GM12878 (cell line): ENCODE data around the gene ZNF154.

Source experiments
- BCLAF1 ChIP-seq: fragments of 450-650 bp; IDR thresholded peaks from 2 replicates; pipeline ENCODE4 v1.6.1; 2017; ENCODE audit warnings: antibody characterized with exemption, mild to moderate bottlenecking, moderate library complexity
- CREB1 ChIP-seq: IDR thresholded peaks from 2 replicates; pipeline ENCODE4 v1.6.1; 2012; ENCODE audit warnings: low read depth, mild to moderate bottlenecking, inconsistent platforms
- CTCF ChIP-seq, 3 experiments: IDR thresholded peaks in 2 of 3; conservative IDR thresholded peaks in 1 of 3; 2 replicates each; pipeline ENCODE4 v1.5.1; 2011; ENCODE audit warnings: low read depth in 3 of 3, low read length in 3 of 3, mild to moderate bottlenecking in 3 of 3, control low read depth in 2 of 3, moderate library complexity in 2 of 3, inconsistent platforms in 1 of 3, mixed read lengths in 1 of 3; ENCODE audit not compliant: control insufficient read depth in 2 of 3, insufficient read depth in 1 of 3; ENCODE audit errors: extremely low read depth in 1 of 3
- EZH2 ChIP-seq: IDR thresholded peaks from 2 replicates; pipeline ENCODE4 v1.6.1; 2012; ENCODE audit warnings: low read depth, mild to moderate bottlenecking, control low read depth, inconsistent platforms, low read length, borderline replicate concordance; ENCODE audit not compliant: control insufficient read depth
- FOXK2 ChIP-seq: fragments of 450-650 bp; IDR thresholded peaks from 2 replicates; pipeline ENCODE4 v1.6.1; 2017; ENCODE audit warnings: mild to moderate bottlenecking, moderate library complexity
- HCFC1 ChIP-seq: fragments of 150-350 bp; IDR thresholded peaks from 2 replicates; pipeline ENCODE4 v1.6.1; 2014; ENCODE audit warnings: low read length
- HDAC6 ChIP-seq: fragments of 200-600 bp; sonication (generic); IDR thresholded peaks from one replicate; pipeline ENCODE4 v1.8.0; 2017; ENCODE audit warnings: antibody characterized with exemption; ENCODE audit not compliant: unreplicated experiment
- NKRF ChIP-seq: fragments of 450-650 bp; conservative IDR thresholded peaks from 2 replicates; pipeline ENCODE4 v1.6.1; 2017; ENCODE audit warnings: mild to moderate bottlenecking, moderate library complexity
- POLR2A ChIP-seq: IDR thresholded peaks from 2 replicates; pipeline ENCODE4 v1.6.1; 2011; ENCODE audit warnings: low read depth, mild to moderate bottlenecking, low read length
- POLR2AphosphoS5 ChIP-seq: IDR thresholded peaks from 2 replicates; pipeline ENCODE4 v1.6.1; 2011; ENCODE audit warnings: mild to moderate bottlenecking, low read length, inconsistent platforms
- RAD21 ChIP-seq: IDR thresholded peaks from 2 replicates; pipeline ENCODE4 v1.6.1; 2011; ENCODE audit warnings: mild to moderate bottlenecking, low read depth, low read length, moderate library complexity; ENCODE audit not compliant: insufficient read depth
- STAT1 ChIP-seq: fragments of 450-650 bp; conservative IDR thresholded peaks from 2 replicates; pipeline ENCODE4 v1.6.1; 2014; ENCODE audit warnings: antibody characterized with exemption, mild to moderate bottlenecking
- TCF3 ChIP-seq: IDR thresholded peaks from 2 replicates; pipeline ENCODE4 v1.6.1; 2012; ENCODE audit warnings: low read depth, mild to moderate bottlenecking, low read length, borderline replicate concordance; ENCODE audit not compliant: insufficient read depth
- YY1 ChIP-seq: IDR thresholded peaks from 2 replicates; pipeline ENCODE4 v1.6.1; 2011; ENCODE audit warnings: low read depth, mild to moderate bottlenecking, low read length

GRCh38 chr19:57747472-57747807, 38.4 kb upstream of the ZNF154 start:
- TF ChIP-seq HCFC1 = no peak
- no peak for TF ChIP-seq BCLAF1
- no peak for TF ChIP-seq YY1
- TF ChIP-seq POLR2A = no peak
- TF ChIP-seq NKRF = no peak
- no peak for TF ChIP-seq STAT1
- TF ChIP-seq CTCF (IDR thresholded peaks at IDR 0.05 in 2 of 3, conservative IDR thresholded peaks at IDR 0.05 in 1 of 3; ENCODE audit: control insufficient read depth in 2 of 3, extremely low read depth in 1 of 3, insufficient read depth in 1 of 3, low read depth in 3 of 3, low read length in 3 of 3) = no peak
- TF ChIP-seq EZH2 = no peak
- no peak for TF ChIP-seq FOXK2
- TF ChIP-seq RAD21 = no peak
- no peak for TF ChIP-seq HDAC6
- no peak; the same call in 1 of the 2 replicates for TF ChIP-seq POLR2AphosphoS5
- TF ChIP-seq TCF3 = no peak
- no peak for TF ChIP-seq CREB1
